GM18507 (cell line): ENCODE data around the gene RASD1.

Experiments
- DNase-seq: peaks from one replicate; pipeline ENCODE4 v3.0.0; 2011; ENCODE audit warnings: low read depth; ENCODE audit not compliant: insufficient read length; ENCODE audit errors: extremely low spot score
- FAIRE-seq: peaks from 2 replicates; lab custom pipeline; 2011; peaks lifted over from hg19 to GRCh38; lab: Jason Lieb, UNC

The RASD1 gene

GRCh38 chr17:17528696-17529652, 32.8 kb upstream of the RASD1 start:
- DNase-seq: no peak
- FAIRE-seq: no peak

DNA sequence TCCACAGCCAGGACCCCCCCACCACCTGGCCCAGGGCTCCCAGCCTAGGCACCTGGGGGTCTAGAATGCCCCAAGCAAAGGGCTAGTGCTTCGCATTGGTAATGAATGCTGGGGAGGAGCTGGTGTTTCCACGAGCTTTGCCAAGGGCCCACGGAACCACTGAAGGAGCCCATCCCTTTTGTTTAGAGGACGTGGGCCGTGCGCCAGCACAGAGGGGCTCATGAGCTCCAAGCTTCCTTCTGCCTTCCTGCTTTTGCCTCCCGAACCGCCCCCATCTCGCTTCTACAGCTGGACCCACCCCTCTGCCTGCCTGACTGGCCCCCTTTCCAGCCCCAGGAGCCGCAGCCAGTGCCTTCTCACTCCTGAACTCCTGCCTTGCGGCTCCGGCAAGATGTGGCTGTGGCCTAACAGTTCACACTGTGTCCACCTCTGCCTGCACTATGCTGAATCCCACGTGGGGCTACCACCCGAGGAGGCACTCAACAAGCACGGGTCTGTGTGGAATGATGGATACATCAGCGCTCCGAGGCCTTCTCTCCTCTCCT, 31.8 kb upstream of the RASD1 start:
- FAIRE-seq (no peak), DNase-seq (no peak)

DNA sequence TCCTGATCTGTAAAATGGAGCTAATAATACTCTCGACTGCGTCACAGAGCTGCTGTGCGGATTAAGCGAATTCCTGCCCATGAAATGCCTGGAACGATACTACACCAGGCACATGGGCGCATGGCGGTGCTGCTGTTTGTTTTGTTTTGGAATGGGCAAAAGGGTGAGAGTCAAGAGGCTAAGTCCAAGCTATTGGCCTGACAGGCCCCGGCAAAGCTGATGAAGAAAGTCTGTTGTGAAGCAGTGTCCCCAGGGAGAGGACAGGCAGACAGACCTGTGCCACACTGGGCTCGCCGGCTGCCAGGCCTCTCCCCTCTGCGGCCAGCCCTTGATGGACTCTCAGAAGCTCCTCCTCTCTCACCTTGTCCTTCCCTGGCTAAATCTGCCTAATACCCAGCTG, 31.3 kb upstream of the RASD1 start:
- FAIRE-seq (no peak), DNase-seq (no peak)

- FAIRE-seq (no peak), DNase-seq (no peak)
Observed at GRCh38 chr17:17526369-17526768, 30.2 kb upstream of the RASD1 start.

DNA sequence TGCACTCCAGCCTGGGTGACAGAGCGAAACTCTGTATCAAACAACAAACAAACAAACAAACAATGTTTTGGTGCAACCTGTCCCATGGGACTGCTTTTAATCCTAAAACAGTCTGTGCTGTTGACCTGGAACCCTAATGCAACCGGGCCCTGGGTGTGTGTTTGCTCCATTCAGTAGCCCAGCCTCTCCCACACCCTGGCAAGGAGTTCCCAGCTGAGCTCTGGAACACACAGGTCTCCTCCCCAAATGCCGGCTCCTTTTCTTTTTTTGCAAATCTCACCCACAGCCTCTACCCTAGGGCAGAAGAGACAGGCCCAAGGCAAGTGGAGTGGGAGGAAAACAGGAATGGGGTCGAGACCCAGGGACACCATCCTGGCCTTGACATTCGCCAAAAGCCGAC, 29.8 kb upstream of the RASD1 start:
- no peak for DNase-seq
- FAIRE-seq: no peak

GRCh38 chr17:17525311-17525710, 29.1 kb upstream of the RASD1 start:
- FAIRE-seq (no peak), DNase-seq (no peak)

- no peak for FAIRE-seq
- no peak for DNase-seq
Observed at GRCh38 chr17:17523731-17524490, 27.7 kb upstream of the RASD1 start.

DNA sequence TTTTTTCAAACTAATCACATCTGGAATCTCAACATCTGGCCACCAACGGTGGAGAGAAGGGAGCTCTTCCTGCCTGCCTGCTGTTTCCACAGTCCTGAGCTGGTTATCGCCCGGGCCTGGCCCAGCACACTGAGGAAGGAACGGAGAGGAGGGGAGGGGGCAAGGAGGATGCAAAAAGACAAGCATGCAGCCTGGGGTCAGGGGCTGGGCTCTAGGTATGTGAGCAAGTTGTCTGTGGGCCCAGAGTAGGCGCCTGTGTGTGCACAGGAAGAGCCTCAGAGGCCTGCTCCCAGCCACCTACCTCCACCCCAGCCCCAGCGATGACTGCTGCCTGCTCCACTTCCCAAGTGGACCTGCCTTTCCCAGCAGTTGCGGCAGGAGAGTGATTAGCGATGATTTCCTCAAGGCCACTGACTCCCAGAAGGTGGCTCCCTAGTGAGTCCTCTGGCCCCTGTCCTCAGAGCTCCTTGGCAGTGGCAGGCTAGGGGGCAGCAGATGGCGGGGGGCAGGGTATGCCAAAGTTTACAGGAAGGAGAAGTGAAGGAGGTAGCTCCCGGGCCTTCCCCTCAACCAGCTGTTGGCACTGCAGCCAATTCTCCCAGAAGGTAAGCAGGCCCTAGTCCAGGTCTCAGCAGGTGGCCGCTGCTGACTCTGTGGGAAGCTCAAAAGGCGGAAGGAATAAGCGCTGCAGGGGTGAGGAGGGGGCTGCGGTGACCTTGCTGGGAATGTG, 27.0 kb upstream of the RASD1 start:
- DNase-seq: no peak
- no peak for FAIRE-seq

DNA sequence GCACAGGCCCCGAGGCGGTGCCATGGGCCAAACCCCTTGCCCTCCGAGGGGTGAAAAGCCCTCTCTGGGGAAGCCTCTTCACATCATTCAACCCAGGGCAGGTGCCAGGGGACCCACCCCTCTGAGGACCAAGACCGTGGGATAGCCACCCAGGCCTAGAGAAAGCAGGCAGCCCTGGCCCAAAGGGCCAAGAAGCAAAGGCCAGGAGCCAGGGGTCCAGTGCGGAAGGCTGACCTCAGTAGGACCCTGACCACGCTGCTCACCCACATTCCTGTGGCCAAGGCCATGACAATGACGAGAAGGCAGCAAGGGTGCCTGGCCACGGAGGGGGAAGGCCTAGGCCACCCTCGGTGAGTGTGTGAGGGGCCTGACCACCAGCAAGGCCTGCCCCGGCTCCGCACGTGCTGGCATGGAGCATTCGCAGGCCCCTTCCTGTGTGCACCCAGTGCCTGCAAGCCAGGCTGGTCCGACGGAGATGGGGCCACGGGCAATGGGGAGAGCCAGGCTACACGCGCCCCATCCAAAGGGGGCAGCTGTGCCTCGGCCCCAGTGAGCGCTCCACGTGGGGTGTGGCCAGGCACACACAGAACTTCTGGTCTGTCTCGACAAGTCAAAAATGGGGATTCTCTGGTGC, 24.5 kb upstream of the RASD1 start:
- FAIRE-seq: no peak
- DNase-seq: no peak

DNA sequence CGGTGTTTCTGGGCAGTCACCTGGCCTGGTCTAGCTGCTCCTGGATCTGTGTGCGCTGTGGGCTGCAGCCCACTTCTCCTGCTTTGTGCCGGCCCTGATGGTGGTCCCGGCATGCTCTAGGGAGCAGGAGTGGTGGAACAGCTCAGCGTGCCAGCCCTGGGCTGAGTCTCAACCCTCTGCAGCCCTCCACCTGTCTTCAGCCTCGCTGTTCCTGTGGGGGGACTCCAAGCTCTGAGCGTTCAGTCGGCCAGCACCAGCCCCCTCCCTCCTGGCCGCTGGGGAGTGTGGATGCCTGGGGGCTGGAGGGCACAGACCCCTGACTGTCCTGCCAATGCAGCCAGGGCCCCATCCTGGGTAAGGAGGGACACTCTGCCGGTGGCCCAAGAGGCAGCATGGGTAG, 23.7 kb upstream of the RASD1 start:
- DNase-seq: no peak
- no peak for FAIRE-seq

DNA sequence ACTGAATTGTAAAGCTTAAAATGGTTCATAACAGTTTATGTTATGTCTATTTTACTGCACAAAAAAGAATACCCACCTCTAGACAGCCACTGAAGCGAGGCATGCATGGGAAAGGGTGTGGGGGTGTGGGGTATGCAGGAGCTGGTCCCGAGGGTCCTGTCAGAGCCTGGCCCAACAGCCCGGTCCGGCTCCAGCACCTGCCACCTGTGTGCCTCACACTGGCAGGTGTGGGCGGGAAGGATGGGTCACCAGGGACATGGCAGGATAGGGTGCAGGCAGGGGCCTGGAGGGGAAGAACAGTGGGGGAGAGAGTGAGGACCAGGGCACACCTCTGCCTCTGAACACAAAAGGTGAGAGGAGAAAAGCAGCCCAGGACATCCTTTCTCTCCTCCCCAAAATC, 22.8 kb upstream of the RASD1 start:
- DNase-seq (no peak), FAIRE-seq (no peak)

- FAIRE-seq (no peak), DNase-seq (no peak)
Observed at GRCh38 chr17:17518014-17518413, 21.8 kb upstream of the RASD1 start.

GRCh38 chr17:17516941-17517720, 20.9 kb upstream of the RASD1 start:
- FAIRE-seq (no peak), DNase-seq (no peak)

- FAIRE-seq (no peak), DNase-seq (no peak)
Observed at GRCh38 chr17:17515934-17516930, 20.0 kb upstream of the RASD1 start.

DNA sequence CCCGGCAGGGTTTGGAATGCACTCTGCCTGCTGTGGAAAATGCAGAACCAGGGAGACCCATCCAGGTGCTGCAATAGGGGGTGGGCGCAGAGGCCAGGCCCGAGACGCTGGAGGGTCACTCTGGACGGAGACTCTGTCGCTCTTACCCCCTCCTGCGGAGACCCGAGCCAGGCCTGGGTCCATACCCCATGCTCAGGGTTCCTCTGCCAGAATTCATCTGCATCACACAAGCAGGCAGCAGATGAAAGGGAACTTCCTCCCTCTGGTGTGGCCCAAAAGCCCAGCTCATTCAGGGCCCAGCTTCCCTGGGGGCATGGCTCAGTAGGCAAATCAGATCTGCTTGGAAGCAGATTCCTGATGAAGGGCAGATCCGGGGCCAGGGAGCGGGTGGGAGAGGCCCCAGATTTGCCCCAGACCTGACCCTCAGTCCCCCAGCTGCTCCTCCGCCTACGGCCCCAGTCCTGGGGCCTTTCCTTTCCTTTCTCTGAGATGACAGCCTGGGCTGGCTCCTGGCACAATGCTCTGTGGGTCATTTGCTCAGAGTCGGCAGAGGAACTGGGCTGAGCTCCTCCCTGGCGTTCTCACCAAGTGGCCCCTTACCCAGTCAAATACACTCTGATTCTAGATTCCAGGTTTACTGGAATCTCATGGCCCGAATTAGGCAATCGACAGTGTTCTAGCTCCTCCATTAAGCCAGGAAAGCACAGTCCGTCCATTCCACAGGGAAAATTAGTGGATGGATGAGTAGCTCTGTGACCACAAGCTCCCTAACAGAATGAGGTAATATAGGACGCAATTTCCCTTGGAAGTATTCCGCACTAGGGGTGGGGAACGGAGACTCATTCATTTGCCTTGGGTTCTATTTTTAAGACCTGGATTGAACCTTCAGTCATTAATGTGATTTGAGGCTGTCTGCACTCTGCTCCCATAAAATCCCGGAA, 19.1 kb upstream of the RASD1 start:
- no peak for FAIRE-seq
- no peak for DNase-seq

DNA sequence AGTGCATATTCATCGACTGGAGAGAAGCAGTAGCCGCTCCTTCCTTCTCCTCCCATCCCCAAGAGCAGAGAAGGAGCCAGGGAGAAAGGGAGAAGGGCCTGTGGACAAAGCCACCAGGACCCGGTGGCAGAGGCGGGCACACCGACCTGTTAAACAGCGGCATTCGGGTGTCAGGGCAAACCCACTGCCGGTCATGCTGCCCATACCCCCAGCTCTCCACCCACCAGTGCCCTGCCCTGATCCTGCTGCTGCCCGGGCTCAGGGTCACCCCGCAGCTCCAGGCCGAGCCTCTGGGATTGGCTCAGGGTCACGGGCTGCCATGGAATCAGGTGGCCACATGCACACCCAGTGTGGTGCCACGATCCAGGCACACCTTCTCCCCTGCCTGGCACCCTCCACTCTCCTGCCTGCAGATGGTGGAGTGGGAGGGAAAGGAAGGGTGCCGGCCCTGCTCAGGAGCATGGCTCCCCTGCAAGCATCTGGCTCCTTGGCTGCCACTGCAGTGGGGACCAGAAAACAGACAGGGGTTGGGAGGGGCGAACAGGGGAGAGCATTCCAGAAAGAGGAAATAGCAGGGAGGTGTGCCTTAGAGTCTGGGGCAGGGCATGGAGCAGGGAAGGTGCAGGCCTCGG, 18.3 kb upstream of the RASD1 start:
- DNase-seq (no peak), FAIRE-seq (no peak)
